Neural crest cell (in vitro differentiated cells): ENCODE data around the gene LIPA. TPM values are rescaled to one million over a fixed set of nuclear protein-coding genes. Genes with fewer than 3 reads are reported as not detected.
"Not testable (repeated sequence)": the region's sequence is repeated elsewhere in the genome, so short reads cannot be mapped to it uniquely, and the experiment has no call there.

Experiments used
- DNase-seq: peaks from one replicate; pipeline ENCODE4 v3.0.0; 2021; ENCODE audit warnings: low read depth, mixed read lengths, low spot score
- H3K27ac Mint-ChIP-seq: one replicate; pipeline ENCODE4 v1.8.0; 2021; ENCODE audit warnings: mild to moderate bottlenecking, mixed read lengths; ENCODE audit not compliant: unreplicated experiment
- H3K27me3 Mint-ChIP-seq: 2 replicates; pipeline ENCODE4 v1.8.0; 2021; ENCODE audit warnings: low read depth, mild to moderate bottlenecking, mixed read lengths
- H3K36me3 Mint-ChIP-seq: 2 replicates; pipeline ENCODE4 v1.8.0; 2021; ENCODE audit warnings: low read depth, mild to moderate bottlenecking, mixed read lengths
- H3K4me1 Mint-ChIP-seq: 2 replicates; pipeline ENCODE4 v1.8.0; 2021; ENCODE audit warnings: mixed read lengths
- H3K4me3 Mint-ChIP-seq: one replicate; pipeline ENCODE4 v1.8.0; 2021; ENCODE audit warnings: mild to moderate bottlenecking, mixed read lengths
- H3K9me3 Mint-ChIP-seq: 2 replicates; pipeline ENCODE4 v1.8.0; 2021; ENCODE audit warnings: mixed read lengths
- total RNA-seq: library from RNA; stranded (reverse); gene quantifications from 2 replicates; pipeline ENCODE4 v1.2.1, GENCODE V29; 2021
- TF ChIP-seq, protein P1 (sequence below): fragments of 200-600 bp; sonication (generic); conservative IDR thresholded peaks from 2 replicates; pipeline ENCODE4 v1.5.0; 2021; ENCODE audit warnings: antibody characterized with exemption, mild to moderate bottlenecking

The LIPA gene
- total RNA-seq, 1 donor from 2014 or later = 38.1 TPM

DNA sequence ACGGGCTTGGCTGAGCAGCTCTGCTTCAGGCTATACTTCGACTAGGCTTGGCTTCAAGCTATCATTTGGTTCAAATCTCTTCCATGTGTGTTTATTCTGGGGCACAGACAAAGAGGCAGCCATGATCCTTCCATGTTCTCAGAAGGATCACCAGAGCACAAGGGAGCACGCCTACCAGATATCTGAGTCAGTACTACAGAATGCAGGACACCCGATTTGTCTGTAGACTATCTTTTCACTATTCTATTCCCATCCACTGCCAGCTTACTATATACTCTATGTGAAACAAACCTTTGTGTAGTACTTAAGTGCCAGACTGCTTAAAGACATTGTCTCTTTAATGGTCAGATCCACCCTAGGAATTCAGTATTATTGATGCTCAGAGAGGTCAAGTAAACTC, 79.6 kb downstream of the LIPA start:
- TF ChIP-seq, protein P1, sequence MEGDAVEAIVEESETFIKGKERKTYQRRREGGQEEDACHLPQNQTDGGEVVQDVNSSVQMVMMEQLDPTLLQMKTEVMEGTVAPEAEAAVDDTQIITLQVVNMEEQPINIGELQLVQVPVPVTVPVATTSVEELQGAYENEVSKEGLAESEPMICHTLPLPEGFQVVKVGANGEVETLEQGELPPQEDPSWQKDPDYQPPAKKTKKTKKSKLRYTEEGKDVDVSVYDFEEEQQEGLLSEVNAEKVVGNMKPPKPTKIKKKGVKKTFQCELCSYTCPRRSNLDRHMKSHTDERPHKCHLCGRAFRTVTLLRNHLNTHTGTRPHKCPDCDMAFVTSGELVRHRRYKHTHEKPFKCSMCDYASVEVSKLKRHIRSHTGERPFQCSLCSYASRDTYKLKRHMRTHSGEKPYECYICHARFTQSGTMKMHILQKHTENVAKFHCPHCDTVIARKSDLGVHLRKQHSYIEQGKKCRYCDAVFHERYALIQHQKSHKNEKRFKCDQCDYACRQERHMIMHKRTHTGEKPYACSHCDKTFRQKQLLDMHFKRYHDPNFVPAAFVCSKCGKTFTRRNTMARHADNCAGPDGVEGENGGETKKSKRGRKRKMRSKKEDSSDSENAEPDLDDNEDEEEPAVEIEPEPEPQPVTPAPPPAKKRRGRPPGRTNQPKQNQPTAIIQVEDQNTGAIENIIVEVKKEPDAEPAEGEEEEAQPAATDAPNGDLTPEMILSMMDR = no peak
- Mint-ChIP-seq H3K4me1 (peaks cover 15% of the 10 kb centered on the region), H3K4me3 (no peak overlapping the region), H3K36me3 (no peaks in the 10 kb centered on the region), H3K9me3 (no peaks in the 10 kb centered on the region), H3K27me3 (no peaks in the 10 kb centered on the region), H3K27ac (no peak overlapping the region)
- no peak for DNase-seq

GRCh38 chr10:89171263-89171872, 80.2 kb downstream of the LIPA start:
- H3K4me3 Mint-ChIP-seq = no peak overlapping the region
- DNase-seq = no peak
- TF ChIP-seq, protein P1 = no peak

GRCh38 chr10:89168354-89168900, 83.1 kb downstream of the LIPA start:
- H3K9me3 Mint-ChIP-seq, H3K36me3 Mint-ChIP-seq, DNase-seq, H3K27me3 Mint-ChIP-seq, H3K27ac Mint-ChIP-seq, H3K4me3 Mint-ChIP-seq: not testable (repeated sequence)
- peaks cover 15% of the 10 kb centered on the region for H3K4me1 Mint-ChIP-seq

More at GRCh38 chr10:89171263-89171872, 80.2 kb downstream of the LIPA start:
- H3K27me3 Mint-ChIP-seq = no peaks in the 10 kb centered on the region
- H3K9me3 Mint-ChIP-seq = no peaks in the 10 kb centered on the region
- H3K27ac Mint-ChIP-seq = no peak overlapping the region
- H3K36me3 Mint-ChIP-seq = no peaks in the 10 kb centered on the region
- peaks cover 15% of the 10 kb centered on the region for H3K4me1 Mint-ChIP-seq

GRCh38 chr10:89167915-89168314, 83.7 kb downstream of the LIPA start:
- TF ChIP-seq, protein P1 = no peak
- DNase-seq = no peak
- H3K36me3 Mint-ChIP-seq = no peaks in the 10 kb centered on the region
- H3K27me3 Mint-ChIP-seq = peaks cover 5% of the 10 kb centered on the region
- H3K9me3 Mint-ChIP-seq = no peaks in the 10 kb centered on the region
- no peak overlapping the region for H3K27ac Mint-ChIP-seq
- no peak overlapping the region for H3K4me3 Mint-ChIP-seq
- peaks cover 10% of the 10 kb centered on the region for H3K4me1 Mint-ChIP-seq

DNA sequence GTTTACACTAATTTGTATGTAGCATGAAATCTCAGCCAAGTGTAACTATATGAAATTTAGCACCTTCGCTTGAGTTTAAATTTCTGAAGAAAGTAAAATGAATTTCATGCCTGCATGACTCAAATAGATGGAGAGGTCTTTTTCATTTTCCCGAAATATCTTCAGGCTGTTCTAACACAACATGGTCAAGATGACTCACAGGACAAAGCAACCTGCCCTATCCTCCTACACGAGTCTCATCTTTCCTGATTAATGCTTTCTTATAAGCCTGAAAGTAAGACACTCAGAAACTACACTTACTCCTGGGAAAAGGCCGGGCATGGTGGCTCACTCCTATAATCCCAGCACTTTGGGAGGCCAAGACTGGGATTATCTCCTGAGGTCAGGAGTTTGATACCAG, 85.7 kb downstream of the LIPA start:
- no peaks in the 10 kb centered on the region for H3K4me1 Mint-ChIP-seq
- no peaks in the 10 kb centered on the region for H3K36me3 Mint-ChIP-seq
- no peak overlapping the region for H3K27ac Mint-ChIP-seq
- peaks cover 5% of the 10 kb centered on the region for H3K27me3 Mint-ChIP-seq
- TF ChIP-seq, protein P1 = no peak
- no peaks in the 10 kb centered on the region for H3K9me3 Mint-ChIP-seq
- DNase-seq = no peak
- H3K4me3 Mint-ChIP-seq = no peak overlapping the region

GRCh38 chr10:89164920-89165319, 86.7 kb downstream of the LIPA start:
- TF ChIP-seq, protein P1 = no peak
- peaks cover 5% of the 10 kb centered on the region for H3K27me3 Mint-ChIP-seq
- no peaks in the 10 kb centered on the region for H3K9me3 Mint-ChIP-seq
- H3K4me1 Mint-ChIP-seq = no peaks in the 10 kb centered on the region
- no peak overlapping the region for H3K27ac Mint-ChIP-seq
- H3K4me3 Mint-ChIP-seq = no peak overlapping the region
- no peaks in the 10 kb centered on the region for H3K36me3 Mint-ChIP-seq
- DNase-seq = no peak
